HepG2 (cell line): ENCODE data around the gene NOTUM. TPM values are rescaled to one million over a fixed set of nuclear protein-coding genes. Genes with fewer than 3 reads are reported as not detected.

Experiments used
- ATAC-seq: fragments of 200-7000 bp; cut with Tn5 transposase; 3 replicates; pipeline ENCODE4 v1.9.1; 2020; ENCODE audit warnings: mild to moderate bottlenecking, moderate library complexity
- BruUV-seq: library from RNA; stranded (reverse); fragments of 400-500 nt; replicated peaks from 2 replicates; lab custom pipeline; 2021; lab: Mats Ljungman, UMichigan
- CTCF ChIA-PET: fragments of 300-600 bp; formaldehyde crosslinking; extraction: SDS; loops from one replicate; lab custom pipeline; 2021; ENCODE audit warnings: low total read pairs, inconsistent platforms, low intra/inter-chr PET ratio; lab: Yijun Ruan, JAX
- POLR2A ChIA-PET: fragments of 350-600 bp; sonication (Branson Sonifier 250); formaldehyde crosslinking; loops from one replicate; lab custom pipeline; 2020; ENCODE audit warnings: antibody characterized with exemption, inconsistent platforms; lab: Yijun Ruan, JAX
- DNase-seq: peaks from one replicate; pipeline ENCODE4 v3.0.0-alpha.2; 2015; ENCODE audit warnings: low spot score
- FAIRE-seq: peaks from 3 replicates; lab custom pipeline; 2011; peaks lifted over from hg19 to GRCh38; lab: Jason Lieb, UNC
- H2AFZ ChIP-seq: one replicate; pipeline ENCODE4 v1.6.1; 2011; ENCODE audit warnings: low read length, inconsistent platforms
- H3K27ac ChIP-seq: fragments of 300-600 bp; 3 replicates; pipeline ENCODE4 v1.8.0; 2011; ENCODE audit warnings: mixed run types, mild to moderate bottlenecking, mixed read lengths, low read length, inconsistent platforms; ENCODE audit not compliant: insufficient read depth; ENCODE audit errors: extremely low read length
- H3K27me3 ChIP-seq, 2 experiments: fragments of 200-600 bp in 1 of 2; 2 replicates in 1 of 2; 3 replicates in 1 of 2; pipeline versions ENCODE4 v1.6.0 to v1.8.0; 2011; ENCODE audit warnings: low read length in 2 of 2, mild to moderate bottlenecking in 2 of 2, moderate library complexity in 2 of 2, inconsistent platforms in 1 of 2; ENCODE audit not compliant: insufficient read depth in 2 of 2, control insufficient read depth in 1 of 2
- H3K36me3 ChIP-seq, 2 experiments: fragments of 200-600 bp in 1 of 2; replicated peaks in 1 of 2; 2 replicates in 1 of 2; 3 replicates in 1 of 2; pipeline versions ENCODE4 v1.5.1 to v1.8.0; 2011; ENCODE audit warnings: low read length in 2 of 2, inconsistent platforms in 1 of 2; ENCODE audit not compliant: insufficient read depth in 2 of 2, control insufficient read depth in 1 of 2
- H3K4me1 ChIP-seq: 2 replicates; pipeline ENCODE4 v1.5.1; 2012; ENCODE audit warnings: low read length, inconsistent platforms; ENCODE audit not compliant: insufficient read depth
- H3K4me2 ChIP-seq: 2 replicates; pipeline ENCODE4 v1.6.0; 2011; ENCODE audit warnings: low read depth, low read length, inconsistent platforms
- H3K4me3 ChIP-seq, 3 experiments: fragments of 200-600 bp in 1 of 3; sonication (generic), shearing (Covaris generic) in 1 of 3; replicated peaks in 1 of 3; 2 replicates each; pipeline ENCODE4 v1.5.1; 2011 to 2016; ENCODE audit warnings: low read length in 3 of 3, inconsistent platforms in 2 of 3, low read depth in 2 of 3, mild to moderate bottlenecking in 2 of 3, control low read depth in 1 of 3, mixed read lengths in 1 of 3; ENCODE audit not compliant: insufficient read depth in 1 of 3
- H3K79me2 ChIP-seq: one replicate; pipeline ENCODE4 v1.6.1; 2011; ENCODE audit warnings: low read length, inconsistent platforms; ENCODE audit not compliant: insufficient read depth
- H3K9ac ChIP-seq: 2 replicates; pipeline ENCODE4 v1.6.0; 2011; ENCODE audit warnings: mild to moderate bottlenecking, low read depth, low read length, inconsistent platforms; ENCODE audit not compliant: insufficient read depth
- H3K9me3 ChIP-seq: 2 replicates; pipeline ENCODE4 v1.5.1; 2012; ENCODE audit warnings: mild to moderate bottlenecking, low read length
- H4K20me1 ChIP-seq: 2 replicates; pipeline ENCODE4 v1.6.0; 2011; ENCODE audit warnings: inconsistent platforms, mild to moderate bottlenecking, low read length, moderate library complexity; ENCODE audit not compliant: insufficient read depth
- ATF1 ChIP-seq: IDR thresholded peaks from 2 replicates; pipeline ENCODE4 v1.6.1; 2016; ENCODE audit warnings: mild to moderate bottlenecking, control low read depth
- GABPA ChIP-seq, 2 experiments: IDR thresholded peaks; 2 replicates each; pipeline ENCODE4 v1.6.1; 2011 to 2016; ENCODE audit warnings: low read depth in 2 of 2, low read length in 1 of 2, missing biosample characterization in 1 of 2, missing genetic modification characterization in 1 of 2
- HNRNPUL1 ChIP-seq: fragments of 200-400 bp; formaldehyde crosslinking; IDR thresholded peaks from 2 replicates; pipeline ENCODE4 v1.6.1; 2017; ENCODE audit warnings: low read depth, mild to moderate bottlenecking, low read length, moderate library complexity
- MATR3 ChIP-seq: sonication (generic); formaldehyde crosslinking; IDR thresholded peaks from 2 replicates; pipeline ENCODE4 v1.4.0; 2020; ENCODE audit warnings: missing genetic modification reagents
- NKX3-1 ChIP-seq: sonication (generic); formaldehyde crosslinking; IDR thresholded peaks from 2 replicates; pipeline ENCODE4 v1.5.0; 2020; ENCODE audit warnings: missing genetic modification reagents
- NONO ChIP-seq, 2 experiments: fragments of 450-650 bp in 1 of 2; sonication (generic) in 1 of 2; formaldehyde crosslinking in 1 of 2; IDR thresholded peaks in 1 of 2; conservative IDR thresholded peaks in 1 of 2; 2 replicates each; pipeline versions ENCODE4 v1.6.1 to v1.8.0; 2017 to 2022; ENCODE audit warnings: mild to moderate bottlenecking in 1 of 2, missing genetic modification reagents in 1 of 2, moderate library complexity in 1 of 2
- PRMT3 ChIP-seq: sonication (generic); formaldehyde crosslinking; IDR thresholded peaks from 2 replicates; pipeline ENCODE4 v1.8.1; 2022; ENCODE audit warnings: low read depth, mild to moderate bottlenecking, moderate library complexity, missing genetic modification reagents, borderline replicate concordance
- RFX3 ChIP-seq: IDR thresholded peaks from 2 replicates; pipeline ENCODE4 v1.6.1; 2016; ENCODE audit warnings: missing biosample characterization, missing genetic modification reagents
- SIN3B ChIP-seq: fragments of 150-350 bp; IDR thresholded peaks from 2 replicates; pipeline ENCODE4 v1.6.1; 2014; ENCODE audit warnings: low read length
- SKIL ChIP-seq: sonication (generic); formaldehyde crosslinking; IDR thresholded peaks from 2 replicates; pipeline ENCODE4 v1.8.0; 2022; ENCODE audit warnings: missing genetic modification reagents, mild to moderate bottlenecking, moderate library complexity, borderline replicate concordance
- ZBTB1 ChIP-seq: sonication (generic); formaldehyde crosslinking; IDR thresholded peaks from 2 replicates; pipeline ENCODE4 v1.4.0; 2020; ENCODE audit warnings: missing genetic modification reagents, borderline replicate concordance
- ZBTB20 ChIP-seq: sonication (generic); formaldehyde crosslinking; IDR thresholded peaks from 2 replicates; pipeline ENCODE4 v1.8.1; 2023; ENCODE audit warnings: missing genetic modification reagents, low read depth, mild to moderate bottlenecking, borderline replicate concordance
- ZNF749 ChIP-seq: sonication (generic); formaldehyde crosslinking; IDR thresholded peaks from 2 replicates; pipeline ENCODE4 v1.8.0; 2022; ENCODE audit warnings: mild to moderate bottlenecking, missing genetic modification reagents, moderate library complexity, borderline replicate concordance
- ZNF777 ChIP-seq: sonication (generic); formaldehyde crosslinking; IDR thresholded peaks from 2 replicates; pipeline ENCODE4 v1.4.0; 2020; ENCODE audit warnings: missing genetic modification reagents
- WGBS: methylation state at CpG from one replicate; pipeline ENCODE4 v1.1.6; 2017; ENCODE audit warnings: low lambda C conversion rate; 5-methylcytosine and 5-hydroxymethylcytosine counted together
- in situ Hi-C: cut with HindIII; loops from 2 replicates; pipeline ENCODE4 v1.10.0; 2017; ENCODE audit warnings: low pct_unique_long_range_greater_than_20kb; ENCODE audit not compliant: extremely low pct_ligation_motif_present
- intact Hi-C: fragments of 100-400 bp; cut with micrococcal nuclease; formaldehyde crosslinking; loops from one replicate; pipeline ENCODE4 v1.10.0; 2022; ENCODE audit not compliant: unreplicated experiment
- polyA plus RNA-seq, 8 experiments: library from polyadenylated mRNA; depleted of rRNA in 3 of 8; stranded (reverse) in 7 of 8; unstranded in 1 of 8; fragments of >200 nt; fragmentation: Illumina TruSeq in 4 of 8; extraction: Trizol in 4 of 8; gene quantifications; 2 replicates each; pipeline versions ENCODE4 v1.2.1 to v1.2.3, GENCODE V29; 2011 to 2016; ENCODE audit warnings: low read depth in 4 of 8, missing spikeins in 1 of 8, mixed read lengths in 1 of 8; ENCODE audit not compliant: insufficient read depth in 1 of 8
- total RNA-seq, 5 experiments: library from RNA; depleted of rRNA; stranded (reverse); fragments of >200 nt; fragmentation: Illumina TruSeq; extraction: Trizol; gene quantifications; 2 replicates each; pipeline ENCODE4 v1.2.3, GENCODE V29; 2016; ENCODE audit warnings: low read depth in 1 of 5
- TF ChIP-seq, protein P1 (sequence below): sonication (generic); formaldehyde crosslinking; IDR thresholded peaks from 2 replicates; pipeline ENCODE4 v1.5.0; 2020; ENCODE audit warnings: missing genetic modification reagents, mild to moderate bottlenecking, borderline replicate concordance

Gene NOTUM
- total and polyA plus RNA-seq, 2 of the 13 experiments (the other 11 are each of a cell fraction or from before 2014, with no cell fraction given), result 150 to 160 TPM

DNA sequence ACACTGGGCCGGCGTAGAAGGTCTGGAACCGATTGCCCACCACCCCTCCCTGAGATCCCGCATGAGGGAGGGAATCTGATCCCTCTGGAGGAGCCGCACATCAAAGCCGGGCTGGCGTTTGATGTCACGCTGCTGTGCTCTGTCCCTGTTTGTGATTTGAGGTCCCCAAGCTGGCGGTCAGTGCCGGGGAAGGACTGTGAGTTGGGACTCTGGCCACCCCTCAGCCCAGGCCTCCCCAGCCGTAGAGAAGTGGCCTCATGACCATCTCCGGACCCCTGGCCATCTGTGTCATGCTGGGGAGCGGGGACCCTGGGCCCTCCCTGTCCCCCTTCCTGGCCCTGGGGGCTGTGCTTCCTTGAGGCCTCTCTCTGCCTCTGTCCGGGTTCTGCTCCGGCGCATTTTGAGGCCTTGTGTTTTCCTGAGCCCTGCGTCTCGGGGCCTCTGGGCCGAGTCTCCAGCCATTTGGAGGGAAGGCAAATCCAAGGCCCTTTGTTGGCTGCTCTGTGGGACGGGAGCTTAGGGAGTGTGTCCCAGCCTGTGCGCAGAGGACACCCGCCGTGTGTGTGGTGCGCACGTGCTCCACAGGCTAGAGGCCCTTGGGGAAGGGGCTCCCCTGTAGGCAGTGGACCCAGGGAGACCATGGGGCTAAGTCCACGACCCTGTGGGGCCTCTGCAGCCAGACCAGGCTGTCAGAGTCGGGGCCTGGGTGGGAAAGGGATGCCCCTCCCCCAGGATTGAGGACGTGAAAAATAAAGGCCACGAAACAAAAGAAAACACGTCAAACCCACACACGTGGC lies 31.5 kb upstream of the NOTUM start (continued):
- peak; percentile 98 for TF ChIP-seq ZNF749 (CRISPR knock-in tag)
- no peak for TF ChIP-seq ATF1 (CRISPR knock-in tag)
- TF ChIP-seq, all 625 proteins: peak for 471

DNA sequence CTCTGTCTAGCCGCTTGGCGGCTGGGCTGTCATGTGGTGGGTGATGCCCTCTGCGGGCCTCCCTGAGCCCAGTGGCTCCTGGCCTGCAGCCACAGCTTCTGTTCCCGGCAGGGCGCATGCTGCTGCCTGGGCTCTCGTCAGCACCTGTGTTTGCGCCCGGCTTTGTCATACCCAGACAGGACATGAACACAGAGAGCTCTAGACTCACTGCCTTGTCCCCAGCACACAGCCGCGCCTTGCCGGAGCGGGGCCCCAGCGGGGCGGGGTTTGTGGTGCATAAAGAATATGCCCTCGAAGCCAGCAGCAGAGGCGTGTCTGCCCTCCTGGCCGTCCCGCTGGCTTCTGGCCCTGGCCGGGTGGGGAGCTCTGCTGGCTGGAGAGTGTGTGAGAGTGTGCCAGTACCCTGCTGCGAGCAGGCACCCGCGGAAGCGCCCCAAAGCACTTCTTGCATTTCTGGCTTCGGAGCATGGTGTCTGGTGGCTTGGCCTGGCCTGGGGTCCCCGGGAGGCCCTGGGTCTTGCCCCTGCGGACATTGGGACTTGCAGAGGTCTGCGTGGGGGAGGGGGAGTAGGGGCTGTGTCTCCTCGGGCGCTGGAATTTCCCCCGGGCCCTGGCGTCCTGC lies 30.8 kb upstream of the NOTUM start:
- in situ Hi-C loops, result no loop called here
- no peaks in the 10 kb centered on the region for H3K27me3 ChIP-seq
- H3K9ac ChIP-seq, result peak overlapping the region; percentile 89
- peak overlapping the region; percentile 29 to 69 (median 44) for H3K4me3 ChIP-seq
- ChIA-PET POLR2A (interaction anchor here (0.7 to 16.1 kb wide), 26 partner anchors 9 to 289 kb away, joined by 3 to 470 read pairs (median 7); partner anchors contain the start of genes ALYREF, ANAPC11, ASPSCR1 and CENPX), CTCF (interaction anchor here (1.4 to 2.7 kb wide), 4 partner anchors 9 to 32 kb away, joined by 3 to 33 read pairs (median 4); partner anchors contain the start of gene NOTUM)
- no peaks in the 10 kb centered on the region for H4K20me1 ChIP-seq
- ATAC-seq, result peak; percentile 66
- no peaks in the 10 kb centered on the region for H3K9me3 ChIP-seq
- peaks cover 5 to 15% of the 10 kb centered on the region in 2 experiments; a peak in 4 of 5 replicates for H3K36me3 ChIP-seq
- H2AFZ ChIP-seq, result no peak overlapping the region
- peak; percentile 81 for FAIRE-seq
- peaks cover 46% of the 10 kb centered on the region for H3K79me2 ChIP-seq
- WGBS, result 0% methylated on average over 15 of the region's 31 CpGs
- BruUV-seq, result no TSS peak
- H3K4me1 ChIP-seq, result peaks cover 70% of the 10 kb centered on the region
- peak; percentile 98 for DNase-seq
- H3K27ac ChIP-seq, result peak overlapping the region; percentile 97
- intact Hi-C loops, result loop anchor here (1.0 kb wide), 4 partner anchors 9 to 46 kb away; partner anchors contain the start of genes ASPSCR1 and DCXR
- H3K4me2 ChIP-seq, result peak overlapping the region; percentile 89
- TF ChIP-seq NONO (IDR thresholded peaks at IDR 0.05) (no peak), NONO (CRISPR knock-in tag; conservative IDR thresholded peaks at IDR 0.05) (peak; percentile 92), SIN3B (no peak), PRMT3 (no peak), ZBTB20 (CRISPR knock-in tag) (no peak), GABPA (IDR thresholded peaks at IDR 0.05; ENCODE audit: low read depth, low read length) (no peak), GABPA (CRISPR knock-in tag; IDR thresholded peaks at IDR 0.05; ENCODE audit: low read depth) (peak; percentile 55), SKIL (CRISPR knock-in tag) (peak; percentile 89), RFX3 (no peak), NKX3-1 (CRISPR knock-in tag) (peak; percentile 82; the same call in 1 of the 2 replicates), ZBTB1 (CRISPR knock-in tag) (no peak), MATR3 (CRISPR knock-in tag) (no peak), HNRNPUL1 (no peak; the same call in 1 of the 2 replicates), ZNF777 (CRISPR knock-in tag) (peak; percentile 75; the same call in 1 of the 2 replicates)
- TF ChIP-seq, protein P1, sequence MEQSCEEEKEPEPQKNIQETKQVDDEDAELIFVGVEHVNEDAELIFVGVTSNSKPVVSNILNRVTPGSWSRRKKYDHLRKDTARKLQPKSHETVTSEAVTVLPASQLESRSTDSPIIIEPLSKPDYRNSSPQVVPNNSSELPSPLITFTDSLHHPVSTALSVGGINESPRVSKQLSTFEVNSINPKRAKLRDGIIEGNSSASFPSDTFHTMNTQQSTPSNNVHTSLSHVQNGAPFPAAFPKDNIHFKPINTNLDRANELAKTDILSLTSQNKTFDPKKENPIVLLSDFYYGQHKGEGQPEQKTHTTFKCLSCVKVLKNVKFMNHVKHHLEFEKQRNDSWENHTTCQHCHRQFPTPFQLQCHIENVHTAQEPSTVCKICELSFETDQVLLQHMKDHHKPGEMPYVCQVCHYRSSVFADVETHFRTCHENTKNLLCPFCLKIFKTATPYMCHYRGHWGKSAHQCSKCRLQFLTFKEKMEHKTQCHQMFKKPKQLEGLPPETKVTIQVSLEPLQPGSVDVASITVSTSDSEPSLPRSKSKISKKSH (CRISPR knock-in tag), result peak; percentile 69; the same call in 1 of the 2 replicates
